22Rv1 (cell line): ENCODE results near the gene APOF.

ENCODE experiments used
- CTCF ChIP-seq: fragments of 450-650 bp; IDR thresholded peaks from 2 replicates; pipeline ENCODE4 v1.5.1; 2017; ENCODE audit warnings: mild to moderate bottlenecking
- ZFX ChIP-seq: fragments of 450-650 bp; IDR thresholded peaks from 2 replicates; pipeline ENCODE4 v1.6.1; 2017; ENCODE audit warnings: antibody characterized with exemption, borderline replicate concordance

GRCh38 chr12:56377310-56377988, 14.8 kb upstream of the APOF start:
- TF ChIP-seq CTCF, result no peak
- no peak for TF ChIP-seq ZFX
